Activated CD8-positive, alpha-beta memory T cell treated with anti-CD3 and anti-CD28 coated beads for 1 hour (primary cell): ENCODE data around the gene DSTYK.
"Not testable (repeated sequence)": the region's sequence is repeated elsewhere in the genome, so short reads cannot be mapped to it uniquely, and the experiment has no call there.

Experiments
- DNase-seq, 2 donors: peaks; one replicate each; pipeline ENCODE4 v3.0.0-alpha.2; 2020; ENCODE audit warnings: low read depth in 1 of 2; ENCODE audit errors: extremely low read depth in 1 of 2

DSTYK gene

DNA sequence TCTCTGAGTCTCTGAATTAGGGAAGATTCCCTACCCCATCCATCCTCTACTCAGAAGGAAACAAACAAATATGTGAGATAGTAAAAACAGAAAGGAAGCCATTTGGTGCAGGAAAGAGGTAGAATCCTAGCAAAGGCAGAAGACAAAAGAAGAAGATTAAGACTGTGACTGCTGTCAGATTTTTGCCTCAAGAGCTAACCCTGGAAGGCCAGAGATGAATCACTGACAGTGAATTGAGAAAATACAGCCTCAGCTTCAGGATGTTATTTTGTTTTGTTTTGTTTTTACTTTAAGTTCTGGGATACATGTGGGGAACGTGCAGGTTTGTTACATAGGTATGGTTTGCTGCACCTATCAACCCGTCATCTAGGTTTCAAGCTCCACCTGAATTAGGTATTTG lies 31.7 kb downstream of the DSTYK start:
- DNase-seq: no peak

GRCh38 chr1:205172729-205173366 lies 38.7 kb downstream of the DSTYK start:
- DNase-seq: no peak

DNA sequence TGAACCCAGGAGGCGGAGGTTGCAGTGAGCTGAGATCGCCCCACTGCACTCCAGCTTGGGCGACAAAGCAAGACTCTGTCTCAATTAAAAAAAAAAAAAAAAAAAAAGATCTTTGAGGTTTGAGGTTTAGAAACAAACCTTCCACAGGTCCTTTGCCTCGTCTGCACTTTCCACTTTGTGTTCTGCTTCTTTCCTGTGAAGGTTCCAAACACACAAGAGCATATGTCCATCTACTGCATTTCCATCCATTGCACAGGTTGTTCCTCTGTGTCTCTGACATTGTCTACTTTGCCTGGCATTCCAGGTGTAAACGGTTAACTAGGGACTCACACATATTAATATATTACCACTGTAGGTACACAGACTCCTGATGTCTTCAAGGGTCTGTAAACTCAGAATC lies 40.1 kb downstream of the DSTYK start:
- no peak for DNase-seq

DNA sequence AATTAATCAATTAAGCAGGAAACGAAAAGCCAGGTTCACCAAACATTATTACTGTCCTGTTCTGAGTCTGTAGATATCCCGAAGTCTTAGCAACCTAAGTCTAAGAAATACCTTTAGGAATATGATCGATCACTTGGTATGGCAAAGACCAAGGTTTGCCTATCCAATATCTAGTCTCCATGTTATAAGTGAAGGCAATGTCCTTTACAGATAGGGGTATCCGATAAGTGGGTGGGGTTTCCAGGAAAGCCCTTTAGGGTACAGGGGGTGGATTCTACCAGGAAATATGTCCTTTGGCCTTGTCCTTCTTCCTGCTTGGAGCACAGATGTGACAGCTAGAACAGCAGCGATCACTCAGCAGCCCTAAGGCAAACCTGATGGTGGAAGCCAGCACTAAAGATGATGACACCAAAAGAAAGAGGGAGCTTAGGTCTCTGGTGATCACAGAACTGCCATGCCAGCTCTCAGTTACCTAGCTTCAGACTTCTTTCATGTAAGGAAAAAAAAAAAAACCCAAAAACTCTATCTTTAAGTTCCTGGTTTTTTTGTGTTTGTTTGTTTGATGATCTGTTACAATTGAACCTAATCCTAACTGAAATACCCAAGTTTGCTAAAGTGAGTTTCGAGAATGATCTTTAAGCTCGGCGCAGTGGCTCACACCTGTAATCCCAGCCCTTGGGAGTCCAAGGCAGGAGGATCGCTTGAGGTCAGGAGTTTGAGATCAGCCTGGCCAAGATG lies 40.8 kb downstream of the DSTYK start:
- DNase-seq: no peak

DNA sequence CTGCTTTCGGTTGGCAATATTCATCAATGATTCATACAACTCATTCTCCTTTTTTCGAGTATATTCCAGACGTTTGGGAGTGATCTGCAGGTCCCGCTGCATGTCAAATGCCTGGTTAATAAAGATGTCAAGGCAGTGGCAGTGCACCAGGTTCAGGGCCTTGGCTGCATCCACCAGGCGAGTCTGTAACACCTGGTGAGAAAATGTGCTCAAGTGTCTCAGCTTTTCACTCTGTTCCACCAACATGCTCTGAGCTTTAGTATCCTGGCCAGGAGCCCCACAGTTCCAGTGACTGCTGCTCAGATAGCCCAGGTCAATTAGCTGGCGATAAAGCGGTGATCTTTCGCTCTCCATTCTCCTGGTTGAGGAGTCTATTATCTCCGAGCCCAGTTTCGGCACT lies 42.3 kb downstream of the DSTYK start:
- no peak for DNase-seq

DNA sequence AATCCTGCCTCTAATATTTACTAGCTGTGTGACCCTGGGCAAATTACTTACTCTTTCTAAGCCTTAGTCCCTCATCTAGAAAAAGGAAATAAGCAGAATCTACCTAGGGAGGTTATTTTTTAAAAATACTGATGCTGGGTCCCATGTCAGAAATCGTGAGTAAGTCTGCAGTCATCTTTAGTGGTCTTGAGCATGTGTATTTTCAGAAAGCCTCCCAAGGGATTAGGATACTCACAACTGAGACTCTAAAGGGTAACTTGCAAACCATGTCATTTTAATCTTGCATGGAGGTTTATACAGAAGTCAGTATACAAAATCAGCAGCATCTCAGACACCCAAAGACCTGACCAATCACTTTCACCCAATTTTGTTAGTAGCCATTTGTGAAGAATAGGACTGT lies 43.2 kb downstream of the DSTYK start:
- no peak for DNase-seq

DNA sequence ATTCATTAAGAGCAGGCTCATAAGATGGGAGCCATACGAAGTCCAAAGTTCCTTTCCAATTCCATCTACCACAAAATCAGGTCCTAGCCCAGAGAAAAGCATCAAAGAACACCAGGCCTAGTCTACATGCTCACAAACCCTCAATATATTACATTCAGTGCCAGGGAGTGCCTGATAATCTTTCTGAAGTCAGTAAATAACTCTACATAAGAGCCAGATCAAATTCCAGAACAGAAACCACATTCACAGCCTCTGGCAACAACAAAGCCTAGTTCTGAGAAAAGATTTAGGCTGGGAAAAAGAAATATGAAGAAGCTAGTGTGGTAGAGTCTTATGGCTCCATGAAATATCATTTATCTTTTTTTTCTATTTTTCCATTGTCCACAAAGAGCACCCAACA lies 49.2 kb downstream of the DSTYK start:
- no peak for DNase-seq

GRCh38 chr1:205161076-205161475 lies 50.4 kb downstream of the DSTYK start:
- DNase-seq: no peak

- DNase-seq: no peak
Measured at GRCh38 chr1:205158048-205158616, 53.4 kb downstream of the DSTYK start.

- DNase-seq: not testable (repeated sequence)
Measured at GRCh38 chr1:205155665-205156377, 55.7 kb downstream of the DSTYK start.

DNA sequence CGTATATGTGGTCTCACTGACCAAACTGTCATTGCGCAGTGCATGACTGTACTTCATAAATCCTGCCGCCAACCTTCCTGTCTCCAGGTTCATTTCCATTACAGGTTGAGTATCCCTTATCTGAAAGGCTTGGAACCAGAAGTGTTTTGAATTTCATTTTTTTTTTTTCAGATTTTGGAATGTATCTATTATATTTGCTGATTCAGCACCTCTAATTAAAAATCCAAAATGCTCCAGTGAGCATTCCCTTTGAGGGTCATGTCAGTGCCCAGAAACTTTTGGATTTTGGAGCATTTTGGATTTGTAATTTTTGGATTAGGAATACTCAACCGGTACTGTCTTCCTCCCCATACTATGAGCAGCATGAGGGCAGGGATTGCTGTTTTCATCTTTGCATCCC lies 59.0 kb downstream of the DSTYK start:
- no peak for DNase-seq

- DNase-seq: no peak
Measured at GRCh38 chr1:205150651-205151428, 60.7 kb downstream of the DSTYK start.

GRCh38 chr1:205147191-205147835 lies 64.2 kb downstream of the DSTYK start:
- no peak for DNase-seq

GRCh38 chr1:205144751-205145150 lies 66.8 kb downstream of the DSTYK start:
- DNase-seq: no peak

DNA sequence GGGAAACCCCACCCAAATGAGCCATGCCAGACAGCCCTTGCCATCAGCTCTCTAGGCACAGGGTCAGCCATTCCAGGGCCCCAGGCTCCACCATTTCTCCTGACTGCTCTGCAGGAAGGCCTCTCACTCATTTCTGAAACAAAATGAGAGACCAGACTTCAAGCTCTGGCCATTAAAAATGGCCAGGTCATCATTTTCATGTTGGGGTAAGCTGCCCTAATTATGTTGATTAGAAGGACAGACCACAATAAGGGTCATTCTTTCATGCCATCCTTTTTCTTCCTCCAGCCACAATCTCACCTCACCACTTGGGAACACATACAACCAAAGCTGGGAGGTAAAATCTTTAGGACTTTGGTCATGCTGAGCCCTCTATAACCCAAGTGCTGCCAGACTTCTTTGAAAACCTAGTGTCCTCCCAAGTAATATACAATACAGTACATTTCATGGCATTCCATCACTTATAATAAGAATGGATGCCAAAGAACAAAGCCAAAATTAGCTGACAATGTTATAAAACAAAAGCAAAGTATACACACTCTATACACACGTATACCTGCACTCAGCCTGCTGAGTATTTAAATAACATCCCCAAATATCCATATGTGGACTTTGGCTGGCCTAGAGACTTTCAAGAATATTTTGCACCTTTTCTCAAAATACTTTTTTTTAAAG lies 67.3 kb downstream of the DSTYK start:
- no peak for DNase-seq

GRCh38 chr1:205142102-205142469 lies 69.4 kb downstream of the DSTYK start:
- DNase-seq: no peak

DNA sequence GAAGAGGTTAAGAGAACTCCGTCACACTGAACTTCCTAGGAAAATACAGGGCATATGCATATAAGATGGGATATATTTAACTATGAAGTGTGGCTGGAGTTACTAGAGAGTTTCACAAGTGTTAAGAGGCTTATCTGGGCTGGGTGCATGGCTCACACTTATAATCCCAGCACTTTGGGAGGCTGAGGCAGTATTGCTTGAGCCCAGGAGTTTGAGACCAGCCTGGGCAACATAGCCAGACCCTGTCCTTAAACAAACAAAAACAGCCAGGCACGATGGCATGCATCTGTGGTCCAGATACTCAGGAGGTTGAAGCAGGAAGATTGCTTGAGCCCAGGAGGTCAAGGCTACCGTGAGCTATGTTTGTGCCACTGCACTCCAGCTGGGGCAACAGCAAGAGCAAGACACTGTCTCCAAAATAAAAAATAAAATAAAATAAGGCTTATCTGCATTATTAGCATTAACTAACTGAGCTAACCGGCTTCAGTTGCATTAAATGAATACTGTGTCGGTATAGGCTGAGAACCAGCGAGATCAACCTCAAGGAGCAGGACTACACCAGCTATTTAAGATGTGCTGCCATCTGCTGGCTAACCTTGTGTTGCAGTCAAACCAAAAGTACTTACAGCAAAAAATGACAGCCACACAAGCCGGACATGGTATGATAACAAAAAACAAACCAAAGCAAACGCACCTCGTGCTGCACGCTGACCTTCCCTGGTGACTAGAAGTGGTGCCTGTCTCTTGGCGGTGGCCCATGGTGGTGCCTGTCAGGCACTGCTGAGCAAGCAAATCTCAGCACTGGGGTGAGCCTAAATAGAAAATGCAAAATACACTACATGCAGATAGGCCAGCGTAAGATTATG lies 70.0 kb downstream of the DSTYK start:
- peak; percentile 44 to 52 for DNase-seq

DNA sequence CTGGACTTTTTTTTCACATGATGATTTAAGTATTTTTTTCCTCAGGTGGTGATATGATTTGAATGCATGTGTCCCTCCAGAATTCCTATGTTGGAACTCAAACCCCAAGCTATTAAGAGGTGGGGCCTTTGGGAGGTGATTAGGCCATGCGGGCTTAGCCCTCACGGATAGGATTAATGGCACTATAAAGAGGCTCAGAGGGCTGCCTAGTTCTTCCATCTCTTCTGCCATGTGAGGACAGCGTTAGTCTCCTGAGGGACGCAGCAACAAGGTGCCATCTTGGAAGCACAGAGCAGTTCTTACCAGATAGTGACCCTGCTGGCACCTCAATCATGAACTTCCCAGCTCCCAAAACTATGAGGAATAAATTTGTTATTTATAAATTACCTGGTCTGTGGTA lies 71.4 kb downstream of the DSTYK start:
- no peak for DNase-seq

DNA sequence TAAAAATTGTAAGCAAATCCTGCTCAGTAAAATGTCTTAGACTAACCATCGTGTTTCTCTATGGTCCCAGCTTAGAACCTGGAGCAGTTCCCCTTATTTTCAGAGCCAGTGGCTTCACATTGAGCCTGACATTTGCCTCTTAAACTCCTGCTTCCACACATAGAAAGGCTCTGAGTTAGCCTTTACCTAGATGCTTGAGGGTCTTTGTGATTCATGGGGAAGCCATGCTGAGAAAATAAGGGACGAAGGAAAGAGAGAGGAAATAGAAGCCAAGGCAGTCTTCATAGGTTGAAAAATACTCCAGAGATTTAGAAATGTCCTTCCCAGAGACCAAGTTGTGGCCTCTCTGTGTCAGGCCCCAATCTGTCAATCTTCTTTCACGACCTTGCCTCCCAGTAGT lies 73.6 kb downstream of the DSTYK start:
- DNase-seq: no peak
